ENCODE results near the gene F10. TPM values are rescaled to one million over a fixed set of nuclear protein-coding genes. Genes with fewer than 3 reads are reported as not detected.

Gene F10
- total and polyA plus RNA-seq, 4 donors, result 2.5 to 18.8 (median 7.7) TPM

DNA sequence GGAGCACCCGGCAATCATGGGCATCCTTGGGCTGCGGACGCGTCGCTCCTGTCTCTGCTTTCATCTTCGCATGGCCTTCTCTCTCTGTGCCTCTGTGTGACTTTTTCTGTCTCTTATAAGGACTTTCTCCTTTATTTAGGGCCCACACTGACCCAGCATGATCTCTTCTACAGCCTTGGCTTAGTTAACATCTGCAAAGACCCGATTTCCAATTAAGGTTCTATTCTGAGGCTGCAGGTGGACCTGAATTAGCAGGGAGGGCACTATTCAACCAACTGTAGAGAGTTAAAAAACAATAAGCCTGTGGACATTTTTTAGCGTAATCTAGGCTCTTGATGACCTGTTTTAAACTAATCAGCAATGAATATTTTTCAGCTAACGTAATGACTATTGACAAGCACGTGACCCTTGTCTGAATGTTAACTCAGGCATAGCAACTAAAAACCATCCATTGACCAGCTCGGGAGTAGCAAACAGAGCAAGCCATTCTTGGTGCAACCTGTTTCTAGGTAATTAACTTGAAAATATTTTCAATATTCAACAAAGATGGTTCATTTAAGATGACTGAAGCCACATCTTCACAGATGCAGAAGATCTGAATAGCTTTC is 15.2 kb downstream of the F10 start:
- H3K27ac ChIP-seq (ENCODE audit: low read depth in 1 of 2, low read length in 1 of 2), result no peak overlapping the region
- no peaks in the 10 kb centered on the region for H3K9me3 ChIP-seq (ENCODE audit: control insufficient read depth in 4 of 4, insufficient read depth in 3 of 4, low read length in 3 of 4)
- H3K4me3 ChIP-seq, result no peak overlapping the region
- WGBS, 2 donors, result 84 to 89% methylated on average over 11 of the region's 11 CpGs
- TF ChIP-seq, protein P1, sequence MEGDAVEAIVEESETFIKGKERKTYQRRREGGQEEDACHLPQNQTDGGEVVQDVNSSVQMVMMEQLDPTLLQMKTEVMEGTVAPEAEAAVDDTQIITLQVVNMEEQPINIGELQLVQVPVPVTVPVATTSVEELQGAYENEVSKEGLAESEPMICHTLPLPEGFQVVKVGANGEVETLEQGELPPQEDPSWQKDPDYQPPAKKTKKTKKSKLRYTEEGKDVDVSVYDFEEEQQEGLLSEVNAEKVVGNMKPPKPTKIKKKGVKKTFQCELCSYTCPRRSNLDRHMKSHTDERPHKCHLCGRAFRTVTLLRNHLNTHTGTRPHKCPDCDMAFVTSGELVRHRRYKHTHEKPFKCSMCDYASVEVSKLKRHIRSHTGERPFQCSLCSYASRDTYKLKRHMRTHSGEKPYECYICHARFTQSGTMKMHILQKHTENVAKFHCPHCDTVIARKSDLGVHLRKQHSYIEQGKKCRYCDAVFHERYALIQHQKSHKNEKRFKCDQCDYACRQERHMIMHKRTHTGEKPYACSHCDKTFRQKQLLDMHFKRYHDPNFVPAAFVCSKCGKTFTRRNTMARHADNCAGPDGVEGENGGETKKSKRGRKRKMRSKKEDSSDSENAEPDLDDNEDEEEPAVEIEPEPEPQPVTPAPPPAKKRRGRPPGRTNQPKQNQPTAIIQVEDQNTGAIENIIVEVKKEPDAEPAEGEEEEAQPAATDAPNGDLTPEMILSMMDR (IDR thresholded peaks at IDR 0.05; ENCODE audit: control extremely low read depth, extremely low read depth), result no peak
- ATAC-seq (ENCODE audit: insufficient read depth, low FRiP score), result no peak
- peaks cover 0 to 2% (median 0%) of the 10 kb centered on the region in 5 donors for H3K4me1 ChIP-seq (ENCODE audit: control insufficient read depth in 5 of 5, insufficient read depth in 5 of 5, low read length in 5 of 5)
- peaks cover 0 to 2% (median 0%) of the 10 kb centered on the region in 4 donors for H3K36me3 ChIP-seq (ENCODE audit: control insufficient read depth in 4 of 4, insufficient read depth in 4 of 4, low read length in 4 of 4)
- no peaks in the 10 kb centered on the region for H3K27me3 ChIP-seq (ENCODE audit: control insufficient read depth in 3 of 3, insufficient read depth in 3 of 3, low read length in 2 of 3)
- no peak overlapping the region for H3K9ac ChIP-seq (ENCODE audit: insufficient read depth in 1 of 2, low read length in 2 of 2)
- DNase-seq, result peak in 1 of 3 donors; percentile 7

DNA sequence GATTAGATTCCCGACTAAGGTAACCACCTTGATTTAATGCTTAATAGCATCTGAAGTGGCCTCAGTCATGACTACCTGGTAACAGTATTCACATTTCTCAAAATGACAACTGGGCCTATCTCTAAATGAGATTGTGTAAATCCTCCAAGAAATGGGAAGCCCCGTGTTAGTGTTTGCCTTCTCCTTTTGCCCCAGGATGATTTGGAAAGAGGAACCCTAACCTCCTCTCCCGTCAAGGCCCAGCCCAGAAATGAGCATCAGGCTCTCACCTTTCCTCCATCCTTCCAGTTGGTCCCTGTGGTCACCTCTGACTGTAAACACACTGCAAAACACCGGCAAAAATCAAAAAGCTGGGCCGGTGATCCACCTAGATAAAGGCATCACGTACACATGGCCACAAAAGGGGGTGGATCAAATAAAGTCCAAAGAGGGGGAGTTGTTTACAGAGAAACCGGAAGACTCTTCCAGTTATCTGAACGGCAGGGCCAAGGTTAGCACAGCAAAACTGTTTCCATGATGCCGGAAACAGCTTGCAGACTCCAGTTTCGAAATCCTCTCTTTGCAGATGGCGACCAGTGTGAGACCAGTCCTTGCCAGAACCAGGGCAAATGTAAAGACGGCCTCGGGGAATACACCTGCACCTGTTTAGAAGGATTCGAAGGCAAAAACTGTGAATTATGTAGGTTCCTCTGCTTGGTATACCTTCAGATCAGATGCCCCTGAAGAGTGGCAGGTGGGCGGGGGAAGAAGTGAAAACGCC is 16.4 kb downstream of the F10 start:
- 68 to 69% methylated on average over 16 of the region's 16 CpGs for WGBS, 2 donors
- ATAC-seq (ENCODE audit: insufficient read depth, low FRiP score) (no peak), DNase-seq (peak in 2 of 3 donors; percentile 24 to 49)
- H3K9ac ChIP-seq (ENCODE audit: insufficient read depth in 1 of 2, low read length in 2 of 2), result no peak overlapping the region
- TF ChIP-seq, protein P1 (IDR thresholded peaks at IDR 0.05; ENCODE audit: control extremely low read depth, extremely low read depth), result no peak
- peaks cover 0 to 2% (median 0%) of the 10 kb centered on the region in 5 donors for H3K4me1 ChIP-seq (ENCODE audit: control insufficient read depth in 5 of 5, insufficient read depth in 5 of 5, low read length in 5 of 5)
- no peak overlapping the region for H3K27ac ChIP-seq (ENCODE audit: low read depth in 1 of 2, low read length in 1 of 2)
- no peaks in the 10 kb centered on the region for H3K27me3 ChIP-seq (ENCODE audit: control insufficient read depth in 3 of 3, insufficient read depth in 3 of 3, low read length in 2 of 3)
- no peaks in the 10 kb centered on the region for H3K9me3 ChIP-seq (ENCODE audit: control insufficient read depth in 4 of 4, insufficient read depth in 3 of 4, low read length in 3 of 4)
- no peak overlapping the region for H3K4me3 ChIP-seq
- peaks cover 0 to 2% (median 0%) of the 10 kb centered on the region in 4 donors for H3K36me3 ChIP-seq (ENCODE audit: control insufficient read depth in 4 of 4, insufficient read depth in 4 of 4, low read length in 4 of 4)

DNA sequence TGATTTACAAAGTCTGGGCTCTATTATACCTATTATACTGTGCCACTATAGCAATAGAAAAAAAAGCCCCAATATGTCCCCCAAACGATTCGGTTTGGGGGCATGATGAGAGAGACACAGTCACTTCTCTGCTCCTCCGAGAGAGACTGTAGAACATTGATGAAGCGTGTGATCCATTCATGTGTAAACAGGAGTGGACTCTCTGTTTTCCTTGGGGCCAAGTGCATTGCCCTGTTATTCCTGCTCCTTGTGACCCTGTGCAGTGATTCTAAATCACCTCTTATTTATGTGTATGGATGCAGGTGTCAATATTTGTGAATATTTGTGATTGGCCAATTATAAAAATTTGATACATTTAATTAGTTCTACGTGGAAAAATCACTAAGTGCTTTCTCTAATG is 17.0 kb downstream of the F10 start:
- H3K36me3 ChIP-seq (ENCODE audit: control insufficient read depth in 4 of 4, insufficient read depth in 4 of 4, low read length in 4 of 4), result peaks cover 0 to 2% (median 0%) of the 10 kb centered on the region in 4 donors
- no peak for DNase-seq
- H3K27me3 ChIP-seq (ENCODE audit: control insufficient read depth in 3 of 3, insufficient read depth in 3 of 3, low read length in 2 of 3), result no peaks in the 10 kb centered on the region
- no peaks in the 10 kb centered on the region for H3K9me3 ChIP-seq (ENCODE audit: control insufficient read depth in 4 of 4, insufficient read depth in 3 of 4, low read length in 3 of 4)
- 86 to 89% methylated on average over 5 of the region's 5 CpGs for WGBS, 2 donors
- TF ChIP-seq, protein P1 (IDR thresholded peaks at IDR 0.05; ENCODE audit: control extremely low read depth, extremely low read depth), result no peak
- no peak overlapping the region for H3K9ac ChIP-seq (ENCODE audit: insufficient read depth in 1 of 2, low read length in 2 of 2)
- peaks cover 0 to 2% (median 0%) of the 10 kb centered on the region in 5 donors for H3K4me1 ChIP-seq (ENCODE audit: control insufficient read depth in 5 of 5, insufficient read depth in 5 of 5, low read length in 5 of 5)
- ATAC-seq (ENCODE audit: insufficient read depth, low FRiP score), result no peak
- no peak overlapping the region for H3K4me3 ChIP-seq
- no peak overlapping the region for H3K27ac ChIP-seq (ENCODE audit: low read depth in 1 of 2, low read length in 1 of 2)

Measured in lung (tissue), 12 donors.